OCI-LY3 (cell line): ENCODE results near the gene LRRC4B.
"Not testable (repeated sequence)": the region's sequence is repeated elsewhere in the genome, so short reads cannot be mapped to it uniquely, and the experiment has no call there.

ENCODE experiments used
- EZH2phosphoT487 ChIP-seq: fragments of 200-600 bp; shearing (Covaris generic); IDR thresholded peaks from 2 replicates; pipeline ENCODE4 v1.6.1; 2018; ENCODE audit warnings: antibody characterized with exemption, mixed run types, low read depth
- TF ChIP-seq, protein P1 (sequence below): fragments of 200-600, 300-600 bp; sonication (generic); IDR thresholded peaks from 2 replicates; pipeline ENCODE4 v1.5.1; 2014; ENCODE audit warnings: antibody characterized with exemption, low read length, low read depth

DNA sequence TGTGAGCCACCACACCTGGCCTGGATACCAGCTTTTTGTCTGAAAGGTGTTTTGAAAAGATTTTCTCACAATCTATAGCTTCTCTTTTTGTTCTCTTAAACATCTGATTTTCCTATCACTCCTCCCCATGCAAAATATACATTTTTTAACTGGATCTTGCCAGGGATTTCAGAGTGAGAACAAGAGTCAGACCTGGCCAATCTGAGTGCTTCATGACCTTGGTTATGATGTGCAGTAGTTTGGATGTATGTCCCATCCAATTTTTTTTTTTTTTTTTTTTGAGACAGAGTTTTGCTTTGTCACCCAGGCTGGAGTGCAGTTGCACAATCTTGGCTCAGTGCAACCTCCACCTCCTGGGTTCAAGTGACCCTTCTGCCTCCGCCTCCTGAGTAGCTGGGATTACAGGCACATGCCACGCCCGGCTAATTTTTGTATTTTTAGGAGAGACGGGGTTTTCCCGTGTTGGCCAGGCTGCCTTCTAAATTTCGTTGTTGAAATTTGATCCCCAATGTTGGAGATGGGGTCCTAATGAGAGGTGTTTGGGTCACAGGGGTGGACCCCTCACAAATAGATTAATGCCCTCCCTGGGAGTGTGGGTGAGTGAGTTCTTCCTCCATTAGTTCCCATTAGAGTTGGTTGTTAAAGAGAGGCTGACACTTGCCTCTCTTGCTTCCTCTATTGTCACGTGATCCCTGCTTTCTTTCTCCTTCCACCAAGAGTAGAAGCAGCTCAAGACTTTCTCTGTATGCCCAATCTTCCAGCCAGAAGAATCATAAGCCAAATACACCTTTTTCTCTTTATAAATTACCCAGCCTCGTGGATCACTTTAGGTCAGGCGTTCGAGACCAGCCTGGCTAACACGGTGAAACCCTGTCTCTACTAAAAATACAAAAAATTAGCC is 44.5 kb upstream of the LRRC4B start:
- TF ChIP-seq, protein P1, sequence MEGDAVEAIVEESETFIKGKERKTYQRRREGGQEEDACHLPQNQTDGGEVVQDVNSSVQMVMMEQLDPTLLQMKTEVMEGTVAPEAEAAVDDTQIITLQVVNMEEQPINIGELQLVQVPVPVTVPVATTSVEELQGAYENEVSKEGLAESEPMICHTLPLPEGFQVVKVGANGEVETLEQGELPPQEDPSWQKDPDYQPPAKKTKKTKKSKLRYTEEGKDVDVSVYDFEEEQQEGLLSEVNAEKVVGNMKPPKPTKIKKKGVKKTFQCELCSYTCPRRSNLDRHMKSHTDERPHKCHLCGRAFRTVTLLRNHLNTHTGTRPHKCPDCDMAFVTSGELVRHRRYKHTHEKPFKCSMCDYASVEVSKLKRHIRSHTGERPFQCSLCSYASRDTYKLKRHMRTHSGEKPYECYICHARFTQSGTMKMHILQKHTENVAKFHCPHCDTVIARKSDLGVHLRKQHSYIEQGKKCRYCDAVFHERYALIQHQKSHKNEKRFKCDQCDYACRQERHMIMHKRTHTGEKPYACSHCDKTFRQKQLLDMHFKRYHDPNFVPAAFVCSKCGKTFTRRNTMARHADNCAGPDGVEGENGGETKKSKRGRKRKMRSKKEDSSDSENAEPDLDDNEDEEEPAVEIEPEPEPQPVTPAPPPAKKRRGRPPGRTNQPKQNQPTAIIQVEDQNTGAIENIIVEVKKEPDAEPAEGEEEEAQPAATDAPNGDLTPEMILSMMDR, result not testable (repeated sequence)
- not testable (repeated sequence) for TF ChIP-seq EZH2phosphoT487
